Neural cell (in vitro differentiated cells): ENCODE results near the gene HPSE2. TPM values are rescaled to one million over a fixed set of nuclear protein-coding genes. Genes with fewer than 3 reads are reported as not detected.

Source experiments
- H2AFZ ChIP-seq: fragments of 200-600, 300-800 bp; sonication (generic), shearing (Covaris generic); 2 replicates; pipeline ENCODE4 v1.6.0; 2014; ENCODE audit warnings: low read depth, mild to moderate bottlenecking, antibody characterized with exemption, low read length, moderate library complexity
- H3F3A ChIP-seq: fragments of 200-600 bp; shearing (Covaris generic); 2 replicates; pipeline ENCODE4 v1.6.1; 2016; ENCODE audit warnings: mild to moderate bottlenecking, moderate library complexity, mixed read lengths, antibody characterized with exemption, low read length; ENCODE audit not compliant: insufficient read depth, poor library complexity, severe bottlenecking
- H3K27ac ChIP-seq: fragments of 200-600, 300-800 bp; sonication (generic), shearing (Covaris generic); 2 replicates; pipeline ENCODE4 v1.5.1; 2014; ENCODE audit warnings: mild to moderate bottlenecking, low read length, moderate library complexity
- H3K27me3 ChIP-seq: fragments of 300-800, 200-600 bp; sonication (generic), shearing (Covaris generic); 2 replicates; pipeline ENCODE4 v1.6.0; 2014; ENCODE audit warnings: mild to moderate bottlenecking, low read depth, low read length, moderate library complexity; ENCODE audit not compliant: insufficient read depth
- H3K36me3 ChIP-seq: fragments of 300-800, 200-600 bp; sonication (generic), shearing (Covaris generic); 2 replicates; pipeline ENCODE4 v1.5.1; 2014; ENCODE audit warnings: mild to moderate bottlenecking, antibody characterized with exemption, low read length, moderate library complexity; ENCODE audit not compliant: insufficient read depth
- H3K4me2 ChIP-seq: fragments of 300-800, 200-600 bp; sonication (generic), shearing (Covaris generic); 2 replicates; pipeline ENCODE4 v1.6.0; 2014; ENCODE audit warnings: mild to moderate bottlenecking, low read length
- H3K4me3 ChIP-seq: fragments of 300-800, 200-600 bp; sonication (generic), shearing (Covaris generic); 2 replicates; pipeline ENCODE4 v1.5.1; 2014; ENCODE audit warnings: mild to moderate bottlenecking, low read length, moderate library complexity
- H3K79me2 ChIP-seq: fragments of 200-600 bp; shearing (Covaris generic); replicated peaks from 2 replicates; pipeline ENCODE4 v1.6.0; 2014; ENCODE audit warnings: mild to moderate bottlenecking, low read length, moderate library complexity; ENCODE audit not compliant: insufficient read depth
- H3K9ac ChIP-seq: fragments of 300-800, 200-600 bp; sonication (generic), shearing (Covaris generic); 2 replicates; pipeline ENCODE4 v1.6.1; 2016; ENCODE audit warnings: mild to moderate bottlenecking, low read length, mixed read lengths
- H3K9me2 ChIP-seq: fragments of 200-600 bp; shearing (Covaris generic); 2 replicates; pipeline ENCODE4 v1.6.1; 2016; ENCODE audit warnings: mild to moderate bottlenecking, low read length, mixed read lengths; ENCODE audit not compliant: insufficient read depth
- H3K9me3 ChIP-seq: fragments of 200-600, 300-800 bp; sonication (generic), shearing (Covaris generic); 2 replicates; pipeline ENCODE4 v1.6.1; 2016; ENCODE audit warnings: mild to moderate bottlenecking, mixed run types, low read length, moderate library complexity, mixed read lengths
- H4K20me1 ChIP-seq: fragments of 200-600 bp; shearing (Covaris generic); 2 replicates; pipeline ENCODE4 v1.6.1; 2016; ENCODE audit warnings: mild to moderate bottlenecking, mixed run types; ENCODE audit not compliant: insufficient read depth
- CTCF ChIP-seq: fragments of 450-650 bp; IDR thresholded peaks from 2 replicates; pipeline ENCODE4 v1.5.1; 2014; ENCODE audit warnings: antibody characterized with exemption, mild to moderate bottlenecking, moderate library complexity; ENCODE audit not compliant: poor library complexity, severe bottlenecking
- EP300 ChIP-seq: fragments of 450-650 bp; conservative IDR thresholded peaks from 2 replicates; pipeline ENCODE4 v1.6.1; 2014; ENCODE audit warnings: antibody characterized with exemption, mild to moderate bottlenecking, moderate library complexity; ENCODE audit not compliant: poor library complexity, severe bottlenecking
- EZH2 ChIP-seq: fragments of 200-600, 300-800 bp; shearing (Covaris generic), sonication (generic); IDR thresholded peaks from 2 replicates; pipeline ENCODE4 v1.6.1; 2014; ENCODE audit warnings: antibody characterized with exemption, low read length, borderline replicate concordance, mild to moderate bottlenecking; ENCODE audit not compliant: insufficient read depth, poor library complexity, severe bottlenecking
- MXI1 ChIP-seq: fragments of 450-650 bp; conservative IDR thresholded peaks from 2 replicates; pipeline ENCODE4 v1.6.1; 2014; ENCODE audit warnings: antibody characterized with exemption, mild to moderate bottlenecking; ENCODE audit not compliant: poor library complexity, severe bottlenecking
- POLR2AphosphoS5 ChIP-seq: IDR thresholded peaks from 2 replicates; pipeline ENCODE4 v1.6.1; 2012
- REST ChIP-seq: IDR thresholded peaks from 2 replicates; pipeline ENCODE4 v1.6.1; 2012; ENCODE audit warnings: borderline replicate concordance
- SMC3 ChIP-seq: fragments of 450-650 bp; conservative IDR thresholded peaks from 2 replicates; pipeline ENCODE4 v1.6.1; 2014; ENCODE audit warnings: antibody characterized with exemption, mild to moderate bottlenecking, moderate library complexity; ENCODE audit not compliant: poor library complexity
- TAF1 ChIP-seq: IDR thresholded peaks from 2 replicates; pipeline ENCODE4 v1.6.1; 2012; ENCODE audit warnings: low read depth
- polyA plus RNA-seq: library from polyadenylated mRNA; depleted of rRNA; stranded (reverse); fragments of >200 nt; gene quantifications from 2 replicates; pipeline ENCODE4 v1.2.3, GENCODE V29; 2014

HPSE2 gene
- polyA plus RNA-seq, 1 donor from 2014 or later, result not detected

GRCh38 chr10:98430427-98430826, 805.2 kb downstream of the HPSE2 start:
- TF ChIP-seq EP300 (no peak), EZH2 (no peak), REST (no peak), SMC3 (no peak), TAF1 (no peak), POLR2AphosphoS5 (no peak)
- no peaks in the 10 kb centered on the region for H3K79me2 ChIP-seq
- H3K9me2 ChIP-seq, result no peaks in the 10 kb centered on the region
- H3K4me2 ChIP-seq, result no peak overlapping the region
- H3K9me3 ChIP-seq, result no peaks in the 10 kb centered on the region
- no peaks in the 10 kb centered on the region for H3K27me3 ChIP-seq
- no peak overlapping the region for H3K9ac ChIP-seq
- H3F3A ChIP-seq, result no peaks in the 10 kb centered on the region
- no peak overlapping the region for H2AFZ ChIP-seq
- H4K20me1 ChIP-seq, result no peaks in the 10 kb centered on the region
- no peak overlapping the region for H3K27ac ChIP-seq
- no peak overlapping the region for H3K4me3 ChIP-seq
- no peaks in the 10 kb centered on the region for H3K36me3 ChIP-seq

GRCh38 chr10:98429320-98430072, 806.2 kb downstream of the HPSE2 start:
- no peak for TF ChIP-seq EZH2
- no peak for TF ChIP-seq CTCF
- TF ChIP-seq TAF1, result no peak
- TF ChIP-seq POLR2AphosphoS5, result no peak
- TF ChIP-seq SMC3, result no peak
- no peaks in the 10 kb centered on the region for H3K9me2 ChIP-seq
- no peaks in the 10 kb centered on the region for H3K79me2 ChIP-seq
- no peak overlapping the region for H3K27ac ChIP-seq
- H3K9ac ChIP-seq, result no peak overlapping the region
- no peak overlapping the region for H3K4me3 ChIP-seq
- H3K4me2 ChIP-seq, result no peak overlapping the region
- H4K20me1 ChIP-seq, result no peaks in the 10 kb centered on the region
- H2AFZ ChIP-seq, result no peak overlapping the region
- H3K9me3 ChIP-seq, result no peaks in the 10 kb centered on the region
- H3K36me3 ChIP-seq, result no peaks in the 10 kb centered on the region
- H3K27me3 ChIP-seq, result no peaks in the 10 kb centered on the region
- H3F3A ChIP-seq, result no peaks in the 10 kb centered on the region

- Histone ChIP-seq H4K20me1 (no peaks in the 10 kb centered on the region), H3K36me3 (no peaks in the 10 kb centered on the region), H3K4me2 (no peak overlapping the region), H3K4me3 (no peak overlapping the region), H3K9ac (no peak overlapping the region), H3K79me2 (no peaks in the 10 kb centered on the region), H3K27me3 (no peaks in the 10 kb centered on the region), H3K9me3 (no peaks in the 10 kb centered on the region), H3F3A (no peaks in the 10 kb centered on the region), H3K27ac (no peak overlapping the region), H3K9me2 (no peaks in the 10 kb centered on the region), H2AFZ (no peak overlapping the region)
- no peak for TF ChIP-seq REST
- TF ChIP-seq TAF1, result no peak
- TF ChIP-seq SMC3, result no peak
- no peak for TF ChIP-seq MXI1
Observed at GRCh38 chr10:98427011-98427515, 808.6 kb downstream of the HPSE2 start.
